K562 (cell line): ENCODE measurements around the gene IL31. TPM values are rescaled to one million over a fixed set of nuclear protein-coding genes. Genes with fewer than 3 reads are reported as not detected.

Source experiments
- DEAF1 ChIP-seq: fragments of 450-650 bp; formaldehyde crosslinking; IDR thresholded peaks from 2 replicates; pipeline ENCODE4 v1.4.0; 2020; ENCODE audit warnings: mild to moderate bottlenecking, moderate library complexity
- FOSL1 ChIP-seq: fragments of 200-800 bp; sonication (Bioruptor generic); conservative IDR thresholded peaks from 2 replicates; pipeline ENCODE4 v1.6.1; 2016; ENCODE audit warnings: missing genetic modification characterization, missing compliant biosample characterization
- JUN ChIP-seq, 2 experiments: sonication (generic) in 1 of 2; formaldehyde crosslinking in 1 of 2; IDR thresholded peaks; 2 replicates each; pipeline versions ENCODE4 v1.6.1 to v1.8.0; 2012 to 2022; ENCODE audit warnings: borderline replicate concordance in 2 of 2, mild to moderate bottlenecking in 2 of 2, improper control_type of control experiment in 1 of 2, low read depth in 1 of 2, low read length in 1 of 2, missing genetic modification reagents in 1 of 2
- JUND ChIP-seq, 2 experiments: IDR thresholded peaks; 2 replicates in 1 of 2; 3 replicates in 1 of 2; pipeline ENCODE4 v1.6.1; 2011; ENCODE audit warnings: borderline replicate concordance in 2 of 2, low read depth in 2 of 2, low read length in 2 of 2, improper control_type of control experiment in 1 of 2, missing biosample characterization in 1 of 2, missing genetic modification characterization in 1 of 2, missing genetic modification reagents in 1 of 2
- MAZ ChIP-seq, 2 experiments: fragments of 450-650 bp in 1 of 2; sonication (generic) in 1 of 2; formaldehyde crosslinking; IDR thresholded peaks in 1 of 2; conservative IDR thresholded peaks in 1 of 2; 2 replicates each; pipeline versions ENCODE4 v1.4.0 to v1.5.0; 2020; ENCODE audit warnings: mild to moderate bottlenecking in 1 of 2, missing genetic modification reagents in 1 of 2
- MTA3 ChIP-seq: fragments of 450-650 bp; formaldehyde crosslinking; IDR thresholded peaks from 2 replicates; pipeline ENCODE4 v1.6.1; 2017; ENCODE audit warnings: mild to moderate bottlenecking, borderline replicate concordance
- THAP12 ChIP-seq: fragments of 250-450 bp; sonication (Bioruptor Pico); IDR thresholded peaks from 2 replicates; pipeline ENCODE4 v1.9.0; 2021; ENCODE audit warnings: mild to moderate bottlenecking, inconsistent platforms
- TRIM24 ChIP-seq, 2 experiments: fragments of 450-650 bp; IDR thresholded peaks; 2 replicates each; pipeline ENCODE4 v1.6.1; 2016
- TRIM28 ChIP-seq: fragments of 450-650 bp; IDR thresholded peaks from 2 replicates; pipeline ENCODE4 v1.6.1; 2017
- ZNF239 ChIP-seq: fragments of 250-450 bp; sonication (Bioruptor Pico); IDR thresholded peaks from 2 replicates; pipeline ENCODE4 v1.4.0; 2020; ENCODE audit warnings: mild to moderate bottlenecking
- polyA plus RNA-seq, 8 experiments: library from polyadenylated mRNA; depleted of rRNA in 4 of 8; stranded (reverse) in 5 of 8; unstranded in 3 of 8; fragments of >200 nt; fragmentation: Nextera tagmentation in 2 of 8; fragmentation: Illumina TruSeq in 1 of 8; extraction: Ambion mirVana in 2 of 8; extraction: Trizol in 1 of 8; gene quantifications; 2 replicates each; pipeline versions ENCODE4 v1.2.1 to v1.2.3, GENCODE V29; 2011 to 2014; ENCODE audit warnings: inconsistent platforms in 1 of 8, missing spikeins in 1 of 8
- total RNA-seq, 7 experiments: library from RNA; depleted of rRNA in 6 of 7; stranded (reverse); fragments of >200 nt in 6 of 7; fragmentation: Illumina TruSeq in 2 of 7; extraction: Trizol in 2 of 7; gene quantifications; 2 replicates each; pipeline versions ENCODE4 v1.2.1 to v1.2.3, GENCODE V29; 2011 to 2021; ENCODE audit warnings: low replicate concordance in 1 of 7

The IL31 gene
- total and polyA plus RNA-seq, 9 of the 15 experiments (the other 6 are each of a cell fraction or from before 2014, with no cell fraction given), result not detected

DNA sequence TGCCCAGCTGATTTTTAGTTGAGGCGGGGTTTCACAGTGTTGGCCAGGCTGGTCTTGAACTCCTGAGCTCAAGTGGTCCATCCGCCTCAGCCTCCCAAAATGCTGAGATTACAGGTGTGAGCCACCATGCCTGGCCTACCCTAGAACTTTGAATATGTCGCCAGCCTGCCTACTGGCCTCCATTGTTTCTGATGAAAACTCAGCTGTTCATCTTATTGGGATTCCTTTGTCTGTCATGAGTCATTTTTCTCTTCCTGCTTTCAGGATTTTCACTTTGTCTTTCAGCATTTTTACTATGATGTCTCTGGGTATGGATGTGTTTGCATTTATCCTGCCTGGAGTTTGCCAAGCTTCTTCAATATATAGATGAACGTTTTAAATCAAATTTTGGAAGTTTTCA is 21.4 kb upstream of the IL31 start (continued):
- TF ChIP-seq JUND (IDR thresholded peaks at IDR 0.05; ENCODE audit: borderline replicate concordance, low read depth, low read length), result peak; percentile 26; the same call in 1 of the 2 replicates
- no peak for TF ChIP-seq JUND (tag; IDR thresholded peaks at IDR 0.05; ENCODE audit: borderline replicate concordance, low read depth, low read length)
- 0 out of 2 replicates have a peak, but pooled peaks have one; percentile 28 for TF ChIP-seq JUN (IDR thresholded peaks at IDR 0.05; ENCODE audit: borderline replicate concordance, low read depth, low read length)
- TF ChIP-seq JUN (CRISPR knock-in tag; IDR thresholded peaks at IDR 0.05; ENCODE audit: borderline replicate concordance), result no peak
- peak; percentile 83 to 91 for TF ChIP-seq TRIM24 (IDR thresholded peaks at IDR 0.05)
- peak; percentile 24; the same call in 1 of the 2 replicates for TF ChIP-seq MTA3
- TF ChIP-seq TRIM28, result peak; percentile 91
- TF ChIP-seq DEAF1 (CRISPR knock-in tag), result no peak
- TF ChIP-seq ZNF239 (CRISPR knock-in tag), result no peak
- no peak for TF ChIP-seq THAP12 (CRISPR knock-in tag)
- no peak for TF ChIP-seq MAZ (CRISPR knock-in tag; conservative IDR thresholded peaks at IDR 0.05 in 1 of 2, IDR thresholded peaks at IDR 0.05 in 1 of 2)
- TF ChIP-seq FOSL1, result peak; percentile 56
- TF ChIP-seq, all 486 proteins: peak for 10
